SKM-1 (cell line): ENCODE measurements around the gene P2RY14.

ENCODE experiments used
- DNase-seq: peaks from one replicate; lab custom pipeline; 2025; ENCODE audit not compliant: unreplicated experiment; lab: John Stamatoyannopoulos, UW

The P2RY14 gene

DNA sequence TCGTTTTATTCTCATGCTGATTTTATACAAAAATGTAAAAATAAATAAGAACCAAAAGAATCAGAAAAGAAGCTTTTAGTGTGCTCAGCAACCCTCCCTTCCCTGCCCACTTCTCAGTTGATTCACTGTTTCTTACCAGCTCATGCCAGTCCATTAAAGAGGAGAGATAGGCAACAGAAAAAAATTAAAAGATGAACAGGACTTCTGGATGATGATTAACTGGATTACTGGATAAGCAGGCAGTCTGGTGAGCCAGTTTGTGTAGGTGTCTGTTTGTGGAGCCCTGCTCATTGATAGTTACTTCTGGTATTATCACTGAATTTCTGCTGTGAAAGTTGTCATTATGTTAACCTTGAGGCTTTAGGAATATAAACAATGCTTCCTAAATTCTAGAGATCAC is 60.2 kb downstream of the P2RY14 start:
- no peak for DNase-seq

DNA sequence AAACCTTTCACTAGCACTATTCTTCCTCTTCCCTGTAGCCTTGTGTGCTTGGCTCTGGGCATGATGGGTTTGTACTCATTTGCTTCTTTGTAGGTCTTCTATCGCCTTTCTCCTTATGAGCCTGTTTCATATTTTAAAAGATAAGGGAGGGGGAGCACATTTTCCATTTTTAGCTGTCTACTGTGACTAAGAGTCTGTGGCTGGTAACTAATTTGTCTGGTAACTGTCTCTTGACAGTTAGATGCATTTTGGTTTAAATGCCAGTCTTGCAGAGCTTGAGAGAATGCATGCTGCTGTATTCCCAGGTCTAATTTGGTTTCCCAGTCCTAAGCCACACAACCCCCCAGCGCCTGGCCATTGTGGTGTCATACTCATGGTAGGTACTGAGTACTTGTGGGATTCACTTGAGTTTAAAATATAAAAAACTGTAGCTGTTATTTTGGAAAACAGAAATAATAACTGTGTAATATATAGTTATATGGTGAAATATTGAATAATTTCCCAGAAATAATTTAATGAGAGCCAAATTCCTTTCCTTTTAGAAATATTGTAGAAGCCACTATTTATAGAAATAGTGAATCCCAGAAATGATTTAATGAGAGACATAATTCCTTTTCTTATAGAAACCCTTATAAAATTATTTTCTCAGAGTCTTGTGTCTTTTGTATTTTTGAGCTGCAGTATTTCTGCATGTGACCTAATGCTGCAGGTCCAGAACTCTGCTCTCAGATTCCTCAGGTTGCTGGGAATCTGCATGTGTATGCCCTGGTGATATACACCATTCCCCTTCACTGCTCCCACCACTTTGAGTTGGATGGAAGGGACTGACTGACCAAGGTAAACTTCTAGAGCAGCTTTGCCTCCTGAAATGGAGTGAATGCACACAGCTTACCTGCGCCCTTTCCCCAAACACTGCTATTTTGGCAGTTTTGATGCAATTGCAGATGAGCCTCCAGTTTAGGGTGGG is 61.4 kb downstream of the P2RY14 start:
- no peak for DNase-seq

DNA sequence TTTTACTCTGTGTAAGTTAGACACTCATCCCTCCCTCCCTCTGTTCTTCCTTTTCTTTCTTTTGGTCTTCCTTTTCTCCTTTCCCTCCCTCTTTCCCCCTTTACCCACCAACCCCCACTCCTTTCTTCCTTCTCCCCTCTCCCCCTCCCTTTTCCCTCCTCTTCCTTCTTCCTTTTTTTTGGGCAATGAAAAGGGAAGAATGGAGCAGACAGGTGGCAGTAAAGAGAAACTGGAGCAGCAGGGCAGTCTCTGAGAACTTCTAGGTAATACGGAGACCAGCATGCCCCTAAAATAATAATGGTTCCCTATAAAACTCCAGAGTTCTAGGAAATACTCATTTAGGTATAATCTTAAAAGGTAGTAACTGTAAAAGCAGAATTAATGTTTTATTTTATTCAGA is 63.9 kb downstream of the P2RY14 start:
- DNase-seq: no peak

DNA sequence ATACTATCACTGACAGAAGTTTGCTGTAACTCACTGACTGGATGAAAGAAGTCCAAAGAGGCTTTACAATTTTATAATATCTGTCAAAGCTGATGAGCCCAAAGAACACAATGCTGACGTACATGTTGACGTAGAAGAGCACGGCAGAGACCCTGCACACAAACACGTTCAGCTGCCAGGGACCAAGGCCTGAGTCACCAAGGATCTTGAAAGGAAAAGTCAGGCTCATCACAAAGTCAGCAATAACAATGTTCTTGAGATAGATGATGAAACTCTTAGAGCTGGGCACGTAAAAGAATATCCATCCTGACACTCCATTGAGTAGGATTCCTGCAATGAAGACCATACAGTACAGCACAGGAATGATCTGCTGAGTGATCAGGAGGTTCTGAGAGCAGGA is 64.5 kb downstream of the P2RY14 start:
- no peak for DNase-seq

DNA sequence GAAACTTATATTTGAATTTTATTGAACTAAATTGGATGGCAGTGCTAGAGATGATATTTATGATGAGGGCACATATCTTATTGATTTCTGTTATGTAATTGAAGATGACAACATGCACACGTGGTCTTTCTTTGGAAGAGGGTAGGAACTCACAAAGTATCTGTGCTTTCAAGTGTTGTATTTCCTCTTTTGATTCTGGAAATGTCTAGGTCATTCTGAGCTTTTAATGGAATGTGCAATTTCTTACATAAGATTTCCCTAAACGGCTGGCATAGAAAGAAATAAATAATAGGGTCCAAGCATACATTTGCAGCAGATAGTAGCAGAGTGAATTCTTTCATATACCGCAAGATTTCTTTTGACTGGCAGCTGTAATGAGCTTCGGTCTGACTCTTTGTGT is 65.2 kb downstream of the P2RY14 start:
- no peak for DNase-seq

DNA sequence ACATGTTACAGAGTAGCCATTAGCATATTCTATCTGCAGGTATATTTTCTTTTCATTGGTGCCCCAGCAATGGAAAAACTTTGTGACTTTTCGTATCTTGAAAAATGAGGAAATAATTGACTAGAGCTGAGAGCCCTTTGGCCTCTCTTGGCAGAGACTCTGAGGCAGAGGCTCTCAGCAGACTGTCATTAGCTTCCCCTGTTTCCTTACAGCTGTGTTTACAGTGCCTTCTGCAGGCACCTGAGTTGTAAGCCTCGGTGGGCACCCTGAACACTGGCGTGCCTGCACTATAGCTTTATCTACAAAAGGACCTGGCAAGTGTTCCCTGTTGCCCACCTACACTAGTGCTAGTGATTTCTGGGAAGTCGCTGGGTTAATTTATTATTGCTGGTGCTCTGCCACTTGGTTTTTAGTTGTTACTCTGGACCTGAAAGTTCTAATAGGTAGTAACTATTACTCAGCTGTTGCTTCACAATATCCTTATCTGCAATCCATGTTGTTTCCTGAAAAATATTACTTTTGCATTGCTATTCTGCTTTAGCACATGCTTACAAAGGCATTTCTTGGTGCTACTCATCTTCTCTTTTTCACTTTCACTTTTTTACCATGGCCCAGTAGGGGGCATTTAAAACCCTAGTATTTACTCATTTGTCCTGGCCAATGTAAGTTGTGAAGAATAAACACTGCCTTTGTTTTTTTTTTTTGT is 67.5 kb downstream of the P2RY14 start:
- no peak for DNase-seq

DNA sequence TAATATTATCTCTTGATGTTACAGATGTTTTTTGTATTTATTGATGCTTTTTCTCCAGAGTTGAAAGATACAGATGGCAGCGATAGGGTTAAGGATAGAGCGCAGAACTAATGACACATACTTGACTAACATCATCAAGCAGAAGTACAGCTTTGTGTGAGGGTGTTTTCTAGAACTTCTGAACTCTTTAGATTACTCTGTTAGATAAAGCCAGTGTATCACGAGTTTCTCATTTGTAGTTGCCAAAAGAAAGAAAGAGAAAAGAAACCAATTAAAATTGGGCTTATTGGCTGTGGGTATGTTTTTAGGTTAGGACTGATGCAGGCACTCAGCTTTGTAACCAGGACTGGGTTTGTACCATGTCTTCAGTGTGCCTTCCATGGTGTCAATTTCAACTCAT is 68.7 kb downstream of the P2RY14 start:
- no peak for DNase-seq

DNA sequence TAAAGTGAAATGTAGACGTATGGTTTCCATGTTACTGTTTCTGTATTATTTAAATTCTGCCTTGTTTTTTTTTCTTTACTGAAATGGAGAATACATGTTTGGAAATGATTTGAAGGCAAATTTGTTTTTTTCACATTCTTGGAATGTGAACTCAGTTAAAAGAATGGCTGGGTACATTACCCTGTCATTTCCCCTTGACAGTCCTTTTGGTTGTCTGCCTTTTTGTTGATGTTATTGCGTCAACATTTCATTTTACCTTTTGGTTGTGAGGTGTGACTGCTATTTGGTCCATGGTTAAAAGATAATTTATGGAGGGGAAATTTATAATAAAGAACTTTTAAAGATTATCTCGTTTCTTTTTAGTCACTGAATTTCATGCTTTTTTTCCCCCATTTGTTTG is 72.1 kb downstream of the P2RY14 start:
- DNase-seq: no peak

DNA sequence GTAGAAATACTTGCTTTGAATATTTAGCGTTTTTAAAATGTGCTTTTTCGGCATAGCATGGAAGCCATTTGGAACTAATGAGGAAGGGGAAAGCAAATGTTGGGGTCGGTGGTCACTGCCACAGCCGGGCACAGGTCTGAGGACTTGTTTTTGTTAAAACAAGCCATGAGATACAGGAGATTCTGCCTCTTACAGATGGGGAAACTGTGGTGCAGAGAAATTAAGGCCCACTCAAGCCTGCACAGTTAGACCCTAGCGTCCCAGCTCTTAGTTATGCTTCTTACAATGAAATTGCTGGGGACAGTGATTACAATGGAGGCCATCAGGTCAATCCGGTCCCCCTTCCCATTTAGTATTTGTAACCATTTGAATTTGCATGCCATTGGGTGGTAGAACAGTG is 72.9 kb downstream of the P2RY14 start:
- DNase-seq: no peak

DNA sequence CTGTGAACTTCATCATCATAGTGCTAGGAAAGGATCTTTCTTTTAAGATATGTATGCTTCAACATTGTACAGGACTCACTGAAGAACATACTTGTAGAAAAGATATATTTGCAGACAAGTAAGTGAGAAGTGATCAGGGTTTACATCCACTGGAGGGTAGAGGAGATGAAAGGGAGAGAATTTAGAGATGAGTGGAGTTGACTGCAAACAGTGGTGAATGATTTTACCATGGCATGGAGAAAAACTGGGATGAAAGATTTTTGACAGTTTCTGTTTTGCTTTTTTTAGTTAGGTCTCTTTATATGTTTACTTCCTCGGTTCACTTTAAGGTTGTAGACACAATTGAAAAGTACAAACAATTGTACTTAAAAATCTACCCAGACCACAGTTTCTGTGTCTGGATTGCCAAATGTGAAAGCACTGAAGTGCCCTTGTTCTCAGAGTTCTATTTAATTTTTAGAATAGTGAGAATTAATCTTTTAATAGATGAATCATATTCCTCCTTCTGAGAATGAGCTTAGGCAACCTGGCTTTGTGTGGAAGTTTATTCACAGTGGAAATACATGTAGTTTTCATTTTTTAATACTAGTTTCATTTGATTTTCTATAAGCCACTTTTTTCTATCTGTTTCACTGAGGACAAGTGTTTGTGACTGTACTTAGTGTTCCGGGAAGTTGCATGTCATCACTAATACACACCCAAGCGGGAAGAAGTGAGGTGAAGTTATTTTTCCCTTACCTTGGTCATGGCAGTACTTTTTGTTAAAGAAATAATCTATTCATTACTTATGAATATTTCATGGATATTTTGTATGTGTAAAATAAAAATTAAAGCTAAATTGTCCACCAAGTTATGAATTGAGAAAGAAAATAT is 73.6 kb downstream of the P2RY14 start:
- no peak for DNase-seq

DNA sequence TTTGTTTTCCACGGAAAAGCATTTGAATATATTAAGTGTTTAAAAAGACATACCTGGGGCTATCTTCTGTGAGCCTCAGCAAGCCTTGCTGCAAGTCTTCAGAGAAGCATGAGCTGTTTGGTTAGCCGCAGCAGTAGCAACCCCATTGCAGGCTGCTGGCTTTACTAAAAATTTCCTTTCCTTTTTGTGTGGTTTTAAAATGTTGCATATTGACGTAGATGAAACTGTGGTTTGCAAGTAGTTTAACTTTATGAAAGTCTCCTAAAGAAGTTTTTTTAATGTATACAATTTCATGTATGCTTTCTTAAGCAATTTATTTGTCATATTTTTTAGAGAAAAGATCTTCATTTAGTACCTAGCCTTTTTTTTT is 75.3 kb downstream of the P2RY14 start, which contains the start of gene GPR171:
TSS of gene GPR171 (minus strand) at position 166 of the 370 bp plus-strand sequence. CDS start 3,830 bp downstream, outside the sequence.
- DNase-seq: no peak

DNA sequence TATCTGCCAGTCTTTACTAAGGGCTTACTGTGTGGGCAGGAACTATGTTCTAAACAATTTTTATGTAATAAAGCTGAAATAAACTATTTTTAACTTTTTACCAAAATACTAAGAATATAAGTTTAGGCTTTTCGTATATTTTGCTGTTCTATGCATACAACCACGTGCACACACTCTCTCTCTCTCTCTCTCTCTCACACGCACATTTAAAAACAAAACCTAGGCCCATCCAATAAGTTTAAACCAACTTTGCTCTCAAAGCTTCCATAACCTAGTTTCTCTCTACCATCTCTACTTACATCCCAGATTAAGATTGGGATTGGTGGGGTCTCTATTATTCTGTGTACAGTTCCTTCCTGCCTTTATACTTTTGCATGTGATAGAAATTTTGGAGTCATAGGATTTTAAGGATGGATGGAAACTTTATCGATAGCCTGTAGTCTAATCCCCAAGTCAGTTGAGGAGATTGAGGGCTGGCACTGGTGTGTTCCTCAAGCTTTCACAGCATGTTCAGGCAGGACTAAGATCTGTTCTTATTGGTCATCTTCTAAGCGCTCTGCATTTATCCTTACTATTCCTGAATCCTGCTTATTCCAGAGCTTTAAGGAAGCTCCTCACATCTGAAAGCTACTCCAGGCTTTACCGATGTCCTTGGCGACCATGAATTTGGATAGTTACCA is 77.2 kb downstream of the P2RY14 start:
- no peak for DNase-seq

DNA sequence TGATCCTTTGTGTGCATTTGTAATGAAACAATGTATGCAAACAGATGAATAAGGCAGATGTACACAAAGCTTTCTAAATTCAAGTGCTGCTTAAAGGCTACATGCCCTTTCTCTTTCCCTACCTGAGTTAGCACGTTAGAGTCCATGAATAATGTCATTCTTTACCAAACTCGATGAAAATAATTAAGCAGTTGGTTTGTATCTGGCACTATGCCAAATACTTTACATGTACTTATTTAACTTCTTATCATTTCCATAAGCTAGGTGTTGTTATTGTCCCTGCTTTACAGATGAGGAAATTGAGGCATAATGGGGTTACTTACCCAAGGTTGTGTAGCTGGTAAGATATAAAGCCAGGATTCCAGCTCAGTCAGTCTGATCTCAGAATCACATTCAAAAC is 77.8 kb downstream of the P2RY14 start:
- no peak for DNase-seq

DNA sequence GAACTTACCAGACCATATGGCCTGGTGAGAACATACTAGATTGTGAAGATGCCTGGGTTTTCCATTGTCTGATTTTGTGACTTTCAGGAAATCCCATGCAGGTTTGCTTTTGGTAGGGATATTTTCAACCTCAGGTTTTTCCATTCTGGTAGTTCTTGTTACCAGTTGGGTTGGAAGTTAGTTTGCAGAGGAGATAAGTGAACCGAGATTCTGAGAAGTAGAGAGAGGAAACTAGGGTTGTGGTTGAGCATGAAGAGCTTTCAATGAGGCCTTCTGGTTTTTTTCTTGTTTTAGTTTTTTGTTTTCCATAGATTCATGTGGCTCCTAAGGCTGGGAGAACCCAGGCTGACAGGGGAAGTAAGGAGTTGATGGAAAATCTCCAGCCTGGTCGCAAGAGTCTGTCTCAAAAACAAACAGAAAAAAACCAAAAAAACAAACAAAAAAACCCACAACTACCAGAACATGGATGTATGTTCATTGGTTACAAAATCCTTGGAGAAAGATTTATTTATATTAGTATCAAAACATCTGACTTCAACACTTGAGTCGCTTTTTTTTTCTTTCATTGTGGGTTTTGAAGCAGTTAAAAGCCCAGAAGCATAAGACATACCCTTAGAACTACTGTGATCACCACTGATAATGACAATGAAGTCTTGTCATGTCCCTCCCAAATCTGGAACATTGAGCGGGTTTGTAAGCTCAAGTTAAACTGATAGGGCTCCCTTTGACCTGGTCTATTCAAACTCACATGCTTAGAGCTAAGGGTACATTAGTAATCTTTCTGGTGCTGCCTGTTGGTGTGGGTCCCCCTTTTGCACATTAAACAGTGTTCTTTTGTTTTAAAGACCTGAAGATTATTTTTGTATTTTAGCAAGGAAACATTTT is 78.5 kb downstream of the P2RY14 start:
- DNase-seq: no peak

DNA sequence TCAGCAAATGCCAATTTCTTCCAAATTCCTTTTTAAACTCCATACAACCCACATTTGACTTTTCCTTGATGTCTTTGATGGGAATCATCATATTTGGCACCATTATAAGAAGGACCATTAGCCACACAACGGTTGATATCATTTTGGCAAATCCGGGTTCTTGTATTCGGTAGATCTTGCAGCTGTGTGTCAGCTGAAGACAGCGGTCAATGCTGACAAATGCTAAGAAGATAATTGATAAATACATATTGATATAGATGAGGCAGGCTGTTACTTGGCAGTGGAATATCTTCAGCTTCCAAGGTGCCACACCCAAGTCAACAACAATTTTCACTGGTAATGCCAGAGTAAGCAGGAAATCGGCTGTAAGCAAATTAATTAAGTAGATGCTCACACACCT is 79.5 kb downstream of the P2RY14 start:
- DNase-seq: no peak

DNA sequence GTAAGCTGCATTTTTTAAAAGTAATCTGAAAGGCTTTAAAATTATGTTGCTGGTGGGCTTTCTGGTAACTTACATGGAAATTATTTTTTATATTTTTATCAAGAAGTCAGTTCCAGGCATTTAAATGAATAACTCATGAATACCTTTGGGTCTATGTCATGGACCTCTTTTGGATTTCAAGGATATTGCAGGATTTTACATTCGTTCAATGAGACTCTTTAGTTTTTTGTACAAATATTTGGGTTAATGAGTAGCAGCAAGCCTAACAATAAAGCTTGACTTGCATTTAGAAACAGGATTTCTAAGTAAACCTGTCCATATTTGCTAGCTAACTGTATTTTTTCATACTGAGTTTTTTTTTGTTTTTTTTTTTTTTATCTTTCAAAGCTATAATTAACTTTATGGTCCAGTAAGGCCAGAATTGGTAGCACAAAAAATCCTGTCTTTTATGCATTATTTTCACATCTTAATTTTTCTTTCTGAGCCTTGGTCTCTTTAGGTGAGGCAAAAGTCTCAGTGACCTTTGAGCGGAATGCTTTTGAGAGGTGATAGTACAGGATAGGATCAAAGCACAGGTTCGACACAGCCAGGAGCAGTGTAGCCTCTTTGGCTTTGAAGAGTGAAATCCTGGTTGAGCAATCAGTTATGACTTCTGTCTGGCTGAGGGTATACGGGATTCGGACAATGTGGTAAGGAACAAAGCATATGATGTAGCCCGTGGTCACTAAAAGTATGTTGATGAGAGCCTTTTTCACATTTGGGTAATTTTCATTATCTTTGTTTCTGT is 80.2 kb downstream of the P2RY14 start:
- no peak for DNase-seq

DNA sequence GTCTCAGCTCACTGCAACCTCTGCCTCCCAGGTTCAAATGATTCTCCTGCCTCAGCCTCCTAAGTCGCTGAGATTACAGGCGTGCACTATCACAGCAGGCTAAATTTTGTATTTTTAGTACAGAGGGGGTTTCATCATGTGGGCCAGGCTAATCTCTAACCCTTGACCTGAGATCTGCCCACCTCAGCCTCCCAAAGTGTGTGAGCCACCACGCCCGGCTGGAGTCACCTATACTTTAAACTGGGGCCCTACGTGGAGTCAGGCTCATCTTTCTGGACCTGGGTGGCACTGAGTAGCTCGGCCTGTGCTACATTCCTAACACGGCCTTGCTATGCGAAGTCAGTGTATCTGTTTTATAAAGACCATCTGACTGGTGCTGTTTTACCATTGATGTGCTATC is 81.1 kb downstream of the P2RY14 start:
- no peak for DNase-seq

DNA sequence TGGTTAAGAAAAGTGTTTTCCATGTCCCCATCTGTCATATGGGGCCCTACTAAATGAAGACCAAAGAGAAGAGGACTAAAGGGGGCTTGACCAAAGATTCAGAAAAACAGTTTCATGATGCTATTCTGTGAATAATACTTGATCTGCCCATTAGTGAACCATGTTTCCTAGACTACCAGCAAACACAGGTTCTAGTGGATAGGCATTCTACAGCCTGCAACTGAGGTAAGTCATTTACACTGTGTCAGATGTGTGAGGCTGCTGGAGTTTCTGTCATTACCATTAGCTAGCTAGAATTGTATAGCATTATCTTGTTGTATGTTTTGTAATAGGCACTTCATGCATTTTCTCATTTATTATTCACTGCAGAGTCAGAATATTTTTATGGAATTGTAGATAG is 81.9 kb downstream of the P2RY14 start:
- no peak for DNase-seq

DNA sequence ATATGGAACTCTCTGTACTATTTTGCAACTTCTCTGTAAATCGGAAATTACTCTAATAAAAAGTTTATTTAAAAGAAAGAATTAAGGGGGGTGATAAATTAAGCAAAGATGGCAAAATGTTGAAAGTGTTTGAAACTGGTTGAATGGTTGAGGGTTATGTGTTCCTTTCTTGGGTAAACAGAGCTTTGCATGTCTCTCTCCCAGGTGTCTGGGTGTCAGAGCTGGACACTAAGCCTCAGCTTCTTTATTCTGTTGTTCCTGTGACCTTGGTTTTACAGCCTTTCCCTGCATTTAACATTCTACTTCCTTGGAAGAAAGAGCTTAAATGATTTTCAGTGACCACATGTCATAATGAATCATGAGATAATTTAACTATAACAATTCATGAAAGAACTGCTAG is 82.5 kb downstream of the P2RY14 start:
- no peak for DNase-seq
